CD4-positive, alpha-beta T cell treated with Interleukin-10 for 1 hour (primary cell): Measurements from ENCODE around the gene TFF2.

Experiments used
- DNase-seq: peaks from one replicate; pipeline ENCODE4 v3.0.0-alpha.2; 2020

TFF2 gene

DNA sequence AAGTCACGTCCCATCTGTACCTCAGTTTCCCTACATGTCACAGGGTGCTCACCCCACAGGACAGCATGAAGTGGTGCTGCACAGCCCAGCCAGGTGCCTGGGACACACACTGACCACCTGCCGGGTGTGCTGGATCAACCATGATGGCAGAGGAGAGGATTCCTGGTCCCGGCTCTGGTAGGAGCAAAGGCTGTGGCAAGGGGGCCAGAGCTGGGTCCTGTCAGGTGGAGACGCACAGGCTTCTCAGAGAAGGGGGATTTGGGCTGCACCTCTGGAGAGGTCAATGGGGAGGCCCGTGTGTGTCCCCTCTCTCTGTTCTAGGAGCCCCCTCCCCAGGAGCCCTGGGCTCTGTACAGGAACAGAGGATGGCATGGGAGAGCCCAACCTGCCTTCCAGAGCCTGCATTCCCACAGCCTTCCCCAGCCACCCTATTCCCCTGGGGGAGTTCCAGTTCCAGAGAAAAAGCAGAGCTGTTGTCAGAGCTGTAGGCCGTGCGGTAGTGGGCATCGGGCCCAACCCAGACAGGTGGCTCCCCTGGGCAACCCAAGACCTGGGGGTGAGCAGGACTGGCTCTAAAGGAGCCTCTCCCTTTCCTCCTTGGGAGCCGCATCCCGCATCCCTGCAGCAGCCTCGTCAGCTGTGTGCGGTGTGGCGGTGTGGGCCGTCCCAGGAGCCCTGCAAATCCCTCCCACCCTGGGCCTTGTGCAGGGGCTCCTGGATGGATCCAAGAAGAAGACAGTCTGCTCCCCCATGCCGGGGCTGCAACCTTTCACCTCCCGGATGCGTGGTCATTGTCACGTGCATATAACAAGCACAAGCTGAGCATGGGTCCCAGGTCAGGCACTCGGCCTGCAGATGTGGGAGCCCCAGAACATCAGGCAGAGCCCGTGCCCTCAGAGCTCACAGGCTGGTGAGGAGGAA, 32.7 kb downstream of the TFF2 start:
- DNase-seq: no peak

DNA sequence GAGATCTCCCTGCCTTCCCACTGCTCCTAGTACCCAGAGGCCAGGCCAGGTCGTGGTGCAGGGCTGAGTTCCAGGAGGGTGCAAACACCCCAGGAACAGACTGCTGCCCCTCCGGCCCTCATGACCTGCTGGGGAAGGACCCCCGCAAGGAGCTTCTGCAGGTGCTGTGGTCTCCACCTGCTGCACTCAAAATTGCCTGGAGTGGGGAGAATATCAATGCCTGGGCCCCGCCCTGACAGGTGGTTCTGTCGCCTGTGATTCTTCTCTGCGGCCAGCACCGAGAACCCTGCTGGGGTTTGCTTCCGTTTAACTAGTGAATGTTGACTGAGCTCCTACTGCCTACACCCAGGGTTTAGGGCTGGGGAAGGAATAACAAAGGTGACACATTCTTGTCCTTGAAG, 33.5 kb downstream of the TFF2 start:
- DNase-seq: no peak

DNA sequence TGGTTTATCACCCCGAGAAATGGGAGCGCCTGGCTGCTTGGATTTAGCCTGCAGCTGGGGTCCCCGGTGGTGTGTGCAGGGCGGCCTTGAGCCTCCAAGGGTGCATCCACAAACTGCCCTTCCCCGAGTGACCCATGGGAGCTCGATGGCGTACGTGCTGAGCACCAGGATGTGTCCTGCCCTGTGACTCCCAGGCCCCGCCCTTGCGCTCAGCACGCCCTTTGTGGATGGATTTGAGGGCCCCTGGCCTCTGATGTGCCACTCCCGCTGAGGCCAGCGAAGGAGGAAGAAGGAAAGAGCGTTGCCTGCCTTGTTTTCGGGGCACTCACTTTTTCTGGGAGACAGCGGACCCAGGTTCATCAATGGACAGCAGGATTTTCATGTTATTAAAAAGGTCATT, 33.9 kb downstream of the TFF2 start:
- DNase-seq: no peak

DNA sequence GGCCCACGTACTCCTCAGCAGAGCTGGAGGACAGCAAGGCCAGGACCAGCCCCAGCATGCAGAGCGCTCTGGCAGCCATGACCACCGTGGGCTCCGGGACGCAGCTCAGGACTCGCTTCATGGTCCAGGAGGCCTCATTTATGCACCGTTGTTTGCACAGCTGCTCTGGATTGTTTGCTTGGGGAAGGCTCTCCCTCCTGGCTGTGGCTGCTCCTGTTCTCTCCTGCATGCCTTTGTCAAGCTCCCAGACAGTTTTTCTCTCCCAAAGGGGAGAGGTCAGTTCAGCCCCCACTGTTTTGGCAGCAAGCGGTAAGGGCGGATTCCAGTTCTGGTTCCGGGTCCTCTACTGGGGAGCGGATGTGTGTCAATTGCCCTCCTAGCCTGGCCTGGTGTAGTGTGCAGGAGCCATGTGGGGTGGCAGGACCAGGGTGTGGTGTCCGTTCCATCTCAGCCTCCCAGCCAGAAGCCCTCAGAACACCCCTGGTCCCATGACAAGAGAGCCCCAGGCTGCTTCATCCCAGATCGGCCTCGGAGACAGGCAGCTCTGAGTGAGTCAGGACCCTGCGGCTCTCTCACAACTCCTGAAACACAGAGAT, 35.4 kb downstream of the TFF2 start, which contains the start of gene TFF3:
Gene TFF3 (minus strand): TSS at position 114 of the 596 bp plus-strand sequence. CDS start 35 bp downstream, at position 79.
- DNase-seq: no peak

DNA sequence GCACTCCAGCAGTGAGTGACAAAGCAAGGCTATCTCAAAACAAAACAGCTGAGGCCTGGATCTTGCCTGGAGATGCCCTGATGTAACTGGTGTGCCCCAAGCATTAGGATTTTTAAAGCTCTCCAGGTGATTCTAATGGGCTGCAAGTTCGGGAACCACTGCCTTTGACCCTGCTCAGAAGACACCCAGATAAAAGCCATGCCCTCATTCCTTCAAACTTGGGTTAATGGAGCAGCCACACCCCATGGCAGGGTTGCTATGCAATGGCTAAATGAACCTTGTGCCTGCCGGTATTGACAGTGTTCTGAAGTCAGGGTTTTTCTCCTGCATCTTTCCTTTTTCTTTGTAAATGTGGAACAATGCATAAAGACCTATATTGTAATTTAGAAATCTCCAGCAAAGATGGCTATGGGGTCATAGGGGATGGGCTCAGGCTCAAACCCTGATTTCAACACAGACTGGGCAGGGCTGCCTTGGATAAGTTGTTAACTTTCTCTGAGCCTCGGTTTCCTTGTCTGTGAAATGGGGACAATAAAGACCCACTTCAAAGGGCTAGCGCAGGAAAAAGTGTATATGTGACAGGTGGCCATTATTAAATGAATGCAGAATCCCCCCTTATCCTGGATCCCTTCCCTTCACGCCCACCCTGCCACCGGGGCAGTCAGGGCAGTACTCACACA, 36.0 kb downstream of the TFF2 start:
- no peak for DNase-seq

DNA sequence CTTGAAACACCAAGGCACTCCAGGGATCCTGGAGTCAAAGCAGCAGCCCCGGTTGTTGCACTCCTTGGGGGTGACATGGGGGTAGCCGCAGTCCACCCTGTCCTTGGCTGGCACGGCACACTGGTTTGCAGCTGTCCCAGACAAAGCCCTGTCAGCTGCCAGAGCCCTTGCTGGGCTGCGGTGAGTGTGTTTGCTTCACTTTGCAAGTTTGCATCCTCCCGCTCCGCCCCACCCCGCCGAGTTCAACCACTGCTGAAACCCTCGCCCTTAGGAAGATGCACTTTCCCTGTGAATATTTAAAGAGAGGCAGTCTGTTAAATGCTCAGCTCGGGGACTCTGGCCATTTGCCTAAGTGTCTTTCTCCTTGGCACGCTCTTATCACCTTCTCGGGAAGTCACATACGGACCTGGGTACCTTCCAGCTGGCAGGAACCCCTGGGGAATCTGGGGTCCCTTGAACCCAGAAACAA, 37.3 kb downstream of the TFF2 start:
- no peak for DNase-seq

DNA sequence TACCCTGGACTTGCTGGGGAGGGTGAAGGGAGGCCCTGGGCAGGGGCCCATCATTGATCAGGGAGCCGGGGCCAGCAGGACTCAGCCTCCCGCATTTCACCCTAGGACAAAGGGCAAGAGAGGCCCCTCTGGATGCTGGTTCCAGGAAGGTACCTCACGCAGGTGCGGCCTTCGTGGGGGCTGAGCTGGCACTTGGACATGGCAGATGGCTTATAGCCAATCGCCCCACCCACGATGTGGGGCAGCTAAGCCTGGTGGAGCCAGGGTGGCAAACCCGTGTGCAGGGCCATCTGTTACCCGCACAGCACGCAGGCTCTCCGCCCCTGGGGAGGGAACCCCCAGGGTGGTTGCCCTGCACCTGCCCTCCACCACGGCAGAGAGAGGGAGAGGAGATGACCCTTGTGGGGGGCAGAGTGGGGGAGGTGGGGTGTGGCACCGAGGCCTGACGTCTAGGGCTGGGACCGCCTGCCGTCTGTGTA, 38.1 kb downstream of the TFF2 start:
- no peak for DNase-seq

DNA sequence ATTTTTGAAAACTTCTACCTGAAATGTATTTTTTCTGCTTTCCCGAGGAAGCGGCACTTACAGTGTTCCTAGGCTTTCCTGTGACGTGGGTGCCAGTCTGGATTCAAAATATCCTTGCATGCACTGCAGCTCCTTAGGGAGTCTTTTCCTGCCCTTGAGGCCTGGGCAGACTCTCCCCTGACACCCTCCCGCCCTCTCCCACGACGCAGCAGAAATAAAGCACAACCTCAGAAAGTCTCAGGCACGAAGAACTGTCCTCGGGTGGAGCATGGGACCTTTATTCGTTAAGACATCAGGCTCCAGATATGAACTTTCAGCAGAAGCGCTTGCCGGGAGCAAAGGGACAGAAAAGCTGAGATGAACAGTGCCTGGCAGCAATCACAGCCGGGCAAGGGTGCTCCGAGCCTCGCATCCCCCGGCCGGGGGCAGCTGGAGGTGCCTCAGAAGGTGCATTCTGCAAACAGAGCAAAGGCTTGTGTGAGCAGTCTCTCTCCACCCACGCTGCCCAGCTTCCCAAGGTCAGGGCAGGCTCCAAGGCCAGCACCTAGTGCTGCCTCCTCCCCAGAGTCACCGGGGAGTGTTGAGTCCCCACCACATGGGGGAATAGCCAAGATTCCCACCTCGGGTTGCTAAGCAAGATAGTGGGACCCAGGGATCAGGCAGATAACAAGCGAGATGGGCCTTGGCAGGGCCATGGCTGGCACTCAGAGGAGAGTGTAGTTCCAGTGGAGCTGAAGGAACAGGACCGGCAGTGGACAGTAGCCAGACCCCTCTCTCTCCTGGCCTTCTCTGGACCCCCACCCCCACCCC, 38.8 kb downstream of the TFF2 start:
- no peak for DNase-seq

DNA sequence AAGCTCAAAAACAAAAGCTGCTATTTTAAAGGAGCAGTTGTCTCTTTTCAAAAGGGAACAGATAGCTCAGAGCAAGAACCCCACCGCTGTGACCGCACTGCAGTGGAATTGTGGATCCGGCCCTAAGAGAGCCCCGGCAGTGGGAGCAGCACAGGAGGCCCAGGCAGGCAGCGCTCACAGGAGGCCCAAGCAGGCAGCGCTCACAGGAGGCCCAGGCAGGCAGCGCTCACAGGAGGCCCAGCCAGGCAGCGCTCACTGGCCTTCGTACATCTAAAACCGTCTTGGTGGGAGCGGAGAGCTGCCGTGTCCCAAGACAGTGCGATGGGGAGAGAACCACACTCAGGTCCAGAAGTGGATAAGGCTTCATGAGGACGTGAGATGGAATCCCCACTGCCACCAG, 39.6 kb downstream of the TFF2 start:
- DNase-seq: no peak

DNA sequence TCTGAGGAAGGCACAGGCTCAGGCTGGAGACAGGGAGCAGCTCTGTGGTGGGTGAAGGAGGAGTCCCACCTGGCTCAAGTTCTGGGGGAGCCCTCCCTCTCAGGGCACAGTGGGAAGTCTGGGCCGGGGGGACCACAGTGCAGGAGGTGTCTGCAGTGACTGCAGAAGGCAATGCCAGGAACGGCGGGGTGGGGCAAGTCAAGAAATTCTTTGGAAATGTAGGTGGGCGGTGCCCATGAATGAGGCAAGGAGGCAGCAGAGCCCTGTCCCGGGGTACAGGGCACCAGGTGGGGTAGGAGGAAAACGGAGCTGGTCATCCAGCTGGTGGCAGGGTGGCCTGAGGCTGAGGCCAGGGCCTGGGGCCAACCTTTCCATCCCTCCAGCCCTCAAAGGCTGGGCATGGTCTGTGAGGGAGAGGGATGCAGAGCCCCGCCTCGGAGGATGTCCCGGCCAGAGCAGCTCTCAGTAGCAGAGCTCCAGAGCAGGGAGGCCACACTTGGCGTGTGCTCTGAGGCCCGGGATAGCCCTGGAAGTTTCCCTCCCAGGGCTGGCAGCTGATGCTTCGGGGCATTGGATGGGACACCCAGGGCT, 40.3 kb downstream of the TFF2 start:
- DNase-seq: no peak

DNA sequence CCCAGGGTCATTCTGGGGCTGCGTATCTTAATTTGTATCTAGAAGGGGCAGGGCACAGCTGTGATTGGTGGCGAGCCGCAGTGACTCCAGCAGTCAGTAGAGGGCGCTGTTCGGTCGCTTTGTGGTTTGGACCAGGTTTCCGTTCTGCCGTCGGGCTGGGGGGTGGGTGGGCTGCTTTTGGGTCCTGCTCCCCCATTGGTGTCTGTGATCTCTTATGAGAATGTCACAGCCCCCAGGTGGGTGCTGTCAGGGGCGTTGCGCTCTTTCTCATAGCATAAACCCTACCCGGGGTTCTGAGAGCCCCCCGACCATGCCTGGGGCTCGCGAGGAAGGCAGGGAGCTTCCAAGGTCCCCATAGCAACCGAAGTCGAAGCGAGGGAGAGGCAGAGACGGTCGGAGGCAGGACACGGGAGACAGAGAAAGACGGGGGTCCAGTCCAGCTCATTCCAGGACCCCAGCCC, 41.0 kb downstream of the TFF2 start:
- DNase-seq: peak; percentile 67

DNA sequence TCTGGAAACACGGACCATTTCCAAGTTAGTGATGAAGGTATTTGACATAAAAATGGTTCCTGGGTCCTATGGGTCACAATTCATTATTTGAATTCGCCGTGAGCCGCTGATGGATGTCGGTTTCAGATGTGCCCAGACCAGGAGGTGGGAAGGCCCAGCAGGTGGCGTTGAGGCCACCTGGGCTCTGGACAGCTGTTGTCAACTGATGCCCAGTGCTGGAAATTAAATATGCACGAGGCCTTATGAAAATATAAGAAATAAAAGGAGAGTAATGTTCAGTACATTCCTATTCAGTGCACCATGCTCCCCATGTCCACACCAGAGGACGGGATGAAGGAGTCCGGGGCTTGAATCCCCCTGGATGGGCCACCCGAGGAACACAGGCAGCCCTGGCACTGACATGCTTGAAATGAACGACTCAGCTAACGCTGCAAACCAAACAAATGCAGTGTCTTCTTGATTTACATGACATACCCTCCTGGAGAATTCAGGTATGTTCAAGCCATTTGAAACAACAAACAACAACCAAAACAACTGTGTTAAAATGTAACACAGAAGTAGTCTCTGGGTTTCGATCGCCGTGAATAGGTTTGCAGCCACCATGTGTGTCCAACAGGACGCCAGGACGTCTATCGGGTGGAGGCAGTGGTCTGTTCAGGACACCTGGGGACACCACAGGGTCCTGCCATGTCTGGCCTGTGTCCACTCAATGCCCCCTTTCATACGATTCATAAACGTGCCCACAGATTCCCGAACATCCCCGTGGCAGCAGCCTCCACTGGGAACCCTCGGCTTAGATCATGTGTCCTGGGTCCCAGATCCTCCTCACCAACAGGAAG, 41.7 kb downstream of the TFF2 start:
- no peak for DNase-seq

DNA sequence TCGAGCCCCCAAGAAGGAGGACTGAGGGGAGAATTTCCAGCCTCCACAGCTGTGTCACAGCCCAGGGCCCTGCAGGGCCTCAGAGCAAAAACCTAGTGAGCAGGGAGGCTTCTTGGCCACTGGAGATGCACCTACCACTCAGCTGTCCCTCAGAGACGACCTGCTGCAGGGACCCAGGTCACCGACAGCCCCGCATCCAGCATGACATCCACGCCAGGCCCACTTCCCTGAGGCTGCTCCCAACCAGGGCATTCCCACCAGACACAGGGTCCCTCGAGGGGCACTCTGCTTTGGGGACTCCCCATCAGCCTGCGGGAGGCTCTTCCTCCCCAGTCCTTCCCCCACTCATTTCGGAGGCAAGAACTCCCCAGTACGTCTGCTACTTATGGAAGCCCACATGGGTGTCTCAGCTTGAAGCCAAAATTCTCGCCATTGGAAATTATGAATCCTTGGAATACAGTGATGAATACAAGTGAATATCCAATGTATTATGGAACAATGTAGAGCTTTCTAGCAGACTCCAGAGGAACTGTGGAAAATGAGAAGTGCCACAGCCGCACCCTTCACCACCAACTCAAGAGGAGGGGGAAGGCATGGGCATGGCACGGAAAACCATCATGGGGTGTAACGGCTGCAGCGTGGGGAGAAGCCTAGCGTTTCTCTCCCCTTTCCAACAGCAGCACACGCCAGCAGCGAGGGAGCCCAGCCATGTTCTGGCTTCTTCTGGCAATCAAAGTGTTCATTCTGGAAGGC, 42.5 kb downstream of the TFF2 start:
- no peak for DNase-seq

DNA sequence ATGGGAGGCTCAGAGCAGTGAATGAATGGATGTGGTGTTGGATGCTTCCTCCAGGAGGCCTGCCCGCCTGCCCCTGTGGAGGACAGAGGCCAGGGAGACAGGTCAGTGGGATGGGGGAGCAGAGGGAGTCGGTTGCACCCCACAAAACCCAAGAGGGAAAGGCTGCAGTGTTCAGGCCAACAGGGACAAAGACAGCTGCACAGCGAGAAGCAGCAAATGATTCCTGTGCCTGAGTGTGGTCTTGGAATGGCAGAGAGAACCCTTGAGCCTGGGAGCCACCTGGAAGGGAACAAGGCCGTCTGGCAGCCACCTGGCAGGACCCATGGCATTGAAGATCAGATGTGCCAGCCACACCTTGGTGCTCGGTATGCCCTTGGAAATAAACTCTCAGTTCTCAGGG, 43.7 kb downstream of the TFF2 start:
- no peak for DNase-seq

DNA sequence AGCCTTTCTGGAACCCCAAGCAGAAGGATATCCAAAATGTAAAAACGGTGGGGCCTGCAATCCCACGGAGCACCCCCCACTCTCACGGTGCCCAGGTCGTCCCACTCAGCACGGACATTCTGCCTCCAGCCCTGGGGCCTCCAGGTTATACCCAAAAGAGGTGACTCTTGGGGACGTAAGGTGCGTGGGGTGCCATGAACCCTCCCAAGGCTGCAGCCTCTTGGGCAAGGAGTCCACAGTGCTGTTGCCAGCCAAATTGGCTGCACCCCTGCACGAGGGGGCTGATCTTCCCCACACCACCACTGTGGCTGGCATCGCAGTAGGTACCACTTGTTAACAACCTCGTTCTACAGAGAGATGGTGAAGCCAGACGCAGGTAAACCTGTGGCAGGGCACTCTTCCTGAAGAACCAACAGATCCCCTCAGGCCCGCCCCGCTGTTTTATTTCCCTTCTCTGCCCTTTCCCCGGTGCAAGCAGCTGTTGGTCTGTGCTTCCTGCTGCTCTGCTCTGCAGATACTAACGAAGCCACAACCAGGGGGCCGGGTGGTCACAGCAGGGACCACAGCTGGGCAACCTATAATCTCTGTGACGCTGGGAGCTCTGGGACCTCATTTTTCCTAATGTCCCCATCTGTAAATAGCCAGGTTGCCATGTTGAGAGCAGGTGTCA, 44.3 kb downstream of the TFF2 start:
- no peak for DNase-seq

DNA sequence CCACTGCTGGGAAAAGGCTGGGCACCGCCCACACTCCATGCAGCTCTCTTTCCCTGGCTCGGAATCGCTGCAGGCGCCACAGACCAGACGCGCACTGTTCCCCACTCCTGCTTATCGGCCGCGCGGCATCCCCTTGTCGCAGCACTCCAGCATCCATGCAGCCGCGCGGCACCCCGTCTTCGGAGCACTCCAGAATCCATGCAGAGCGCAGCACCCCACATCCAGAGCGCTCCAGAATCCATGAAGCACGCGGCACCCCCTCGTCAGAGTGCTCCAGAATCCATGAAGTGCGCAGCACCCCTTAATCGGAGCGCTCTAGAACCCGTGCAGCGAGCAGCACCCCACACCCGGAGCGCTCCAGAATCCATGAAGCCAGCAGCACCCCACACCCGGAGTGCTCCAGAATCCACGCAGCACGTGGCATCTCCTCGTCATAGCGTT, 45.1 kb downstream of the TFF2 start:
- no peak for DNase-seq

DNA sequence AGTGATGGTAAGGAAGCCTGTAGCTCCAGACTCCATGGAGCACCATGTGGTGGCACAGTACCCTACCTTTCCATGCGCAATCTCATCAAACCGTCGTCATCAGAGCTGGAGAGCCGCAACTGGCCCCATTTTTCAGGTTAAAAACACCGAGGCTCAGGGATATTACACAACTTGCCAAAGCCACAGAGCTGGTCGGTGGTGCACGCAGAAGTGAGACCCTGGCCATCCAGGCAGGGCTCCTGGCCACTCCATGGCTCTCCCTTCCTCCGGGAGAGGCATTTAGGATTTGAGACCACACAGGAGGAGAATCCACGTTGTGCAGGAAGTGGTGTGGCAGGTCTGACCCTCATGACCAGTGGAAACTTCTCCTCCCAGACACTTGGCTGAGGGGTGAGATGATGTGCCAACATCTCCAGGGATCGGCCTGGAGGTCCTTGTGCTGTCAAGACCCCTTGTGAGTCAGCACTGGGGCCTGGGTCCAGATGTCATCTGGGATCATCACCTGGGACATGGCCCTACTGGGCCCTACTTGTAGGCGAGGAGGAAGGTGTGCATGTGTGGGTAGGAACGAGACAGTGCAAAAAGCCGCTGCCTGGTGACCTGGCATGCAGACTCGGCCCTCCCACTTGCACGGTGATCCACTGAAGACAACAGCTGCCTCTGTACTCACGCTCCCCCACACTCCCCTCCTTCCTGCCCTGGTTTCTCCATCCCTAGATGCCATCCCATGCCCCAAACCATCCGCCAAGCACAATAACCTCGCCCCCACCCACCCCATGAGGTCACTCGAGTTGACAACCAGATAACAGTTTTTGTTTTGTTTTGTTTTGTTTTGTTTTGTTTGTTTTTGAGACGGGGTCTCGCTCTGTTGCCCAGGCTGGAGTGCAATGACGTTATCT, 46.0 kb downstream of the TFF2 start:
- no peak for DNase-seq

DNA sequence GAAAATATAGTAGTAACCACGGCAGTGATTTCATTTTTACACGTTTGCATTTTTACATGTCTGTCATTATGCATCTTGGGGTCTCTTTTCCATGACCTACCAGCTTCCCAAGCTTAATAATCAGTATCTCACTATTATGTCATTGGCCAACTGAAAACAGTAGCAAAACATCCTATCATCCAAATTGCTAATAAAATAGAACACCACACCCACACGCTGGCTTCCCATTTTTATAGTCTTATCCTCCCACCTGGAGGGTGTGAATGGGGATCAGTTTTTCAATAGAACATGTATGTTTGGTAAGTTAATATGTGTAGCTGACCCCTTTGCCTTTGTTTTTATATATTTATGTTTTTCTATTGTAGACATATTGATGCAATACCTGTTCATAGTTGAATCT, 47.4 kb downstream of the TFF2 start:
- no peak for DNase-seq

DNA sequence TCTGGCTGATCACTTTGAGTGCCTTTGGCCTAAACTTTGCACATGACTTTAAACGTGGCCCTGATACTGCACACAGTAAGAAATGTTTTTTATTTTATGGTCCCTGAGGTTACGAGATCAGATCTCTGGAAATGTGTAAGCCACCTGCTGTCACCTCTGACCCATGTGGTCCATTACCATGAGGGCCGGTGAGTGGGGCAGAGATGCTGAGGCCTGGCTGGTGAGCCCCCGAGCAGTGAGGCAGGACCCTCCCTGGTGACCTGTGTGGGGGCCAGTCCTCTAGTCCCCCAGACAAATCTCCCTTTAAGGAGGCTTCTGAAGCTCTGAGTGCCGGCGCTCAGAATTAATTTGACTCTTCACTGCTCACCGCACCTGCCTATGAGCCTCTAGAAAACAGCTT, 48.0 kb downstream of the TFF2 start:
- DNase-seq: no peak
